Measurements from ENCODE around the gene UBALD2.

Gene UBALD2

DNA sequence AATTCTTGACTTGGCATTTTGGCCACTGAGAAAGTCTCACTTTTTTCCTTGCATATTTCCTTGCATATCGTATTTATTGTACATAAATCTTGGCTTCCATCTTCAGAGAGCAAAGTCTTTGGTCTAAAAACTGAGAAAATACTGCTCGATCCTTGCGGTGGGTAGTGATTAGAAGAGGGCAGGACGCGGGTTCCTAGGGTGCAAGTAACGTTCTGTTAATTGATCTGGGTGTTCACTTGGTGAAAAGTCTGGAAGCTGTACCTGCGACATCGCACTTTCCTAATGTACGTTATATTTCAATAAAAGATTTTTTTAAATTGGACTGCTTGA is 758 bp upstream of the UBALD2 start:
- Histone ChIP-seq H3K27me3 (ENCODE audit: insufficient read depth, poor library complexity, severe bottlenecking) (no peaks in the 10 kb centered on the region), H3K27ac (replicated peaks) (peak overlapping the region; percentile 69), H3K4me3 (replicated peaks; ENCODE audit: insufficient read depth, low read length) (no peak overlapping the region)
- TF ChIP-seq SPI1 (IDR thresholded peaks at IDR 0.05; ENCODE audit: borderline replicate concordance, low read depth) (no peak), GABPA (IDR thresholded peaks at IDR 0.05; ENCODE audit: low read depth) (no peak), POLR2AphosphoS5 (IDR thresholded peaks at IDR 0.05; ENCODE audit: low read depth) (no peak)
- TF ChIP-seq, protein P1, sequence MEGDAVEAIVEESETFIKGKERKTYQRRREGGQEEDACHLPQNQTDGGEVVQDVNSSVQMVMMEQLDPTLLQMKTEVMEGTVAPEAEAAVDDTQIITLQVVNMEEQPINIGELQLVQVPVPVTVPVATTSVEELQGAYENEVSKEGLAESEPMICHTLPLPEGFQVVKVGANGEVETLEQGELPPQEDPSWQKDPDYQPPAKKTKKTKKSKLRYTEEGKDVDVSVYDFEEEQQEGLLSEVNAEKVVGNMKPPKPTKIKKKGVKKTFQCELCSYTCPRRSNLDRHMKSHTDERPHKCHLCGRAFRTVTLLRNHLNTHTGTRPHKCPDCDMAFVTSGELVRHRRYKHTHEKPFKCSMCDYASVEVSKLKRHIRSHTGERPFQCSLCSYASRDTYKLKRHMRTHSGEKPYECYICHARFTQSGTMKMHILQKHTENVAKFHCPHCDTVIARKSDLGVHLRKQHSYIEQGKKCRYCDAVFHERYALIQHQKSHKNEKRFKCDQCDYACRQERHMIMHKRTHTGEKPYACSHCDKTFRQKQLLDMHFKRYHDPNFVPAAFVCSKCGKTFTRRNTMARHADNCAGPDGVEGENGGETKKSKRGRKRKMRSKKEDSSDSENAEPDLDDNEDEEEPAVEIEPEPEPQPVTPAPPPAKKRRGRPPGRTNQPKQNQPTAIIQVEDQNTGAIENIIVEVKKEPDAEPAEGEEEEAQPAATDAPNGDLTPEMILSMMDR (IDR thresholded peaks at IDR 0.05; ENCODE audit: insufficient read depth, low read length), result no peak
- TF ChIP-seq, protein P2, sequence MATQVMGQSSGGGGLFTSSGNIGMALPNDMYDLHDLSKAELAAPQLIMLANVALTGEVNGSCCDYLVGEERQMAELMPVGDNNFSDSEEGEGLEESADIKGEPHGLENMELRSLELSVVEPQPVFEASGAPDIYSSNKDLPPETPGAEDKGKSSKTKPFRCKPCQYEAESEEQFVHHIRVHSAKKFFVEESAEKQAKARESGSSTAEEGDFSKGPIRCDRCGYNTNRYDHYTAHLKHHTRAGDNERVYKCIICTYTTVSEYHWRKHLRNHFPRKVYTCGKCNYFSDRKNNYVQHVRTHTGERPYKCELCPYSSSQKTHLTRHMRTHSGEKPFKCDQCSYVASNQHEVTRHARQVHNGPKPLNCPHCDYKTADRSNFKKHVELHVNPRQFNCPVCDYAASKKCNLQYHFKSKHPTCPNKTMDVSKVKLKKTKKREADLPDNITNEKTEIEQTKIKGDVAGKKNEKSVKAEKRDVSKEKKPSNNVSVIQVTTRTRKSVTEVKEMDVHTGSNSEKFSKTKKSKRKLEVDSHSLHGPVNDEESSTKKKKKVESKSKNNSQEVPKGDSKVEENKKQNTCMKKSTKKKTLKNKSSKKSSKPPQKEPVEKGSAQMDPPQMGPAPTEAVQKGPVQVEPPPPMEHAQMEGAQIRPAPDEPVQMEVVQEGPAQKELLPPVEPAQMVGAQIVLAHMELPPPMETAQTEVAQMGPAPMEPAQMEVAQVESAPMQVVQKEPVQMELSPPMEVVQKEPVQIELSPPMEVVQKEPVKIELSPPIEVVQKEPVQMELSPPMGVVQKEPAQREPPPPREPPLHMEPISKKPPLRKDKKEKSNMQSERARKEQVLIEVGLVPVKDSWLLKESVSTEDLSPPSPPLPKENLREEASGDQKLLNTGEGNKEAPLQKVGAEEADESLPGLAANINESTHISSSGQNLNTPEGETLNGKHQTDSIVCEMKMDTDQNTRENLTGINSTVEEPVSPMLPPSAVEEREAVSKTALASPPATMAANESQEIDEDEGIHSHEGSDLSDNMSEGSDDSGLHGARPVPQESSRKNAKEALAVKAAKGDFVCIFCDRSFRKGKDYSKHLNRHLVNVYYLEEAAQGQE (IDR thresholded peaks at IDR 0.05; ENCODE audit: insufficient replicate concordance, low read depth), result no peak
- DNase-seq (ENCODE audit: low read depth in 1 of 2, low spot score in 1 of 2), result no peak

DNA sequence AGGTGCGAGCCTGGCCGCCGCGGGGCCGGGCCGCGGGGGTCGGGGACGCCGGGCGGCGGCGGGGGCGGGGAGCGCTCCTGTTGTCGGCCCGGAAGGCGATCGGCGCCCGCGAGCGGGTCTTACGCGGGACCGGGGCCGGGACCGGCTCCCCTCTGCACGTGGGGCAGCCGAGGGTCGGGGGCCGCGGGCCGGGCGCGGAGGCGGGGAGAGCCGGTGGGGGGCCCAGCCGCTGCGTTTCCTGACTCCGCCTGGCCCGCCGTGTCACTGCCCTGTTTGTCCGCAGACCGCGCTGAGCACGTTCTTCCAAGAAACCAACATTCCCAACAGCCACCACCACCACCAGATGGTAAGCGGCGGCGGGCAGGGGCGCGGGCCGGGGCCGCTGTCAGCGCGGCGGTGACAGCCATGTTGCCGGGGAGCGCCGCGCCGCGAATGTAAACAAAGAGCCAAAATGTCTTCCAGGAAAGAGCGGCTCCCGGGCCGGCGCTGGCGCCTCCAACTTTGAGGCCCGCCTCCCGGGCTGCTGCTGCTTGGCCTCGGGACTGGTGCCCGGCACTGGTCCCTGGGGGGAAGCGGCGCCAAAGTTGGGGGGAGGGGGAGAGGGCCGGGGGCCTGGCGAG is 586 bp downstream of the UBALD2 start:
- peak overlapping the region; percentile 84 for H3K4me3 ChIP-seq (replicated peaks; ENCODE audit: insufficient read depth, low read length)
- H3K27ac ChIP-seq (replicated peaks), result peak overlapping the region; percentile 75
- DNase-seq (ENCODE audit: low read depth in 1 of 2, low spot score in 1 of 2), result peak in 1 of 2 experiments; percentile 42
- no peaks in the 10 kb centered on the region for H3K27me3 ChIP-seq (ENCODE audit: insufficient read depth, poor library complexity, severe bottlenecking)
- TF ChIP-seq, protein P1 (IDR thresholded peaks at IDR 0.05; ENCODE audit: insufficient read depth, low read length), result no peak
- peak; percentile 37; the same call in 1 of the 2 replicates for TF ChIP-seq POLR2AphosphoS5 (IDR thresholded peaks at IDR 0.05; ENCODE audit: low read depth)
- TF ChIP-seq SPI1 (IDR thresholded peaks at IDR 0.05; ENCODE audit: borderline replicate concordance, low read depth), result no peak

DNA sequence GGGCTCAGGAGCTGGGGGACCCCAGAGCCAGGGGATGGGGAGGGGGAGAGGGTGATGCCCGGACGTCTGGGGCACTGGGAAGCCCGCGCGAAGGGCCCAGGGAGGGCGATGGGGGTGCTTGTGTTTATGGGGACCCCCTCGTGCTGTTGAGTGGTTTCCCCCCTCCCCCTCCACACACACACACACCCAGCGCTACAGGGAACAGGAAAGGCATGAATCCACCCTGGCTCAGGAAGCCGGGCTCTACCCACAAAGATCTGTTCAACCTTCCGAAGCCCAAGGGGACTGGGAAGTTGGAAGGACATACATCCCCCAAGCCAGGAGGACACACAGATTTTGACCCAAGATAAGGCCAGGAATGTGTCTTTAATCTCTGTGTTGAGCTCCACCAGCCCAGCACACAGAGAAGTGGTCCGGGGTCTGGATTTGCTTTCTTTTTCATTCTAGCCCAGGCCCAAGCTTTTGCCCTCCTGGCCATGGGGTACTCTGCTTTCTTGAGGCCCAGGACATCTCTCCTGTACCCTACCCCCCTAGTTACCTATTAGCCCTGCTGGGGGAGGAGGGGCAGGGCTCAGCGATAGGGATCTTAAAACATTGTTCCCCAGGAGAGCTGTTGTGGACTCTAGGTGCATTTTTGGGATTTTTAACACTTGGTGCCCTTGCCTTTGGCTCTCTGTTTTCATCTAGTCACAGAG is 1.2 kb downstream of the UBALD2 start:
- TF ChIP-seq POLR2AphosphoS5 (IDR thresholded peaks at IDR 0.05; ENCODE audit: low read depth), result no peak
- TF ChIP-seq SPI1 (IDR thresholded peaks at IDR 0.05; ENCODE audit: borderline replicate concordance, low read depth), result no peak
- TF ChIP-seq, protein P2 (IDR thresholded peaks at IDR 0.05; ENCODE audit: insufficient replicate concordance, low read depth), result no peak
- no peak for TF ChIP-seq GABPA (IDR thresholded peaks at IDR 0.05; ENCODE audit: low read depth)
- TF ChIP-seq, protein P1 (IDR thresholded peaks at IDR 0.05; ENCODE audit: insufficient read depth, low read length), result no peak
- Histone ChIP-seq H3K27ac (replicated peaks) (peak overlapping the region; percentile 75), H3K4me3 (replicated peaks; ENCODE audit: insufficient read depth, low read length) (peak overlapping the region; percentile 84), H3K27me3 (ENCODE audit: insufficient read depth, poor library complexity, severe bottlenecking) (no peaks in the 10 kb centered on the region)
- peak in 1 of 2 experiments; percentile 39 for DNase-seq (ENCODE audit: low read depth in 1 of 2, low spot score in 1 of 2)
